GM18873 (cell line): ENCODE results near the gene SLC17A9.

Experiments
- ATAC-seq: cut with Tn5 transposase; IDR thresholded peaks from one replicate; pipeline ENCODE4 v1.9.1; 2021; ENCODE audit warnings: mild to moderate bottlenecking, moderate library complexity, moderate number of reproducible peaks; ENCODE audit not compliant: unreplicated experiment, low FRiP score

Gene SLC17A9, protein sequence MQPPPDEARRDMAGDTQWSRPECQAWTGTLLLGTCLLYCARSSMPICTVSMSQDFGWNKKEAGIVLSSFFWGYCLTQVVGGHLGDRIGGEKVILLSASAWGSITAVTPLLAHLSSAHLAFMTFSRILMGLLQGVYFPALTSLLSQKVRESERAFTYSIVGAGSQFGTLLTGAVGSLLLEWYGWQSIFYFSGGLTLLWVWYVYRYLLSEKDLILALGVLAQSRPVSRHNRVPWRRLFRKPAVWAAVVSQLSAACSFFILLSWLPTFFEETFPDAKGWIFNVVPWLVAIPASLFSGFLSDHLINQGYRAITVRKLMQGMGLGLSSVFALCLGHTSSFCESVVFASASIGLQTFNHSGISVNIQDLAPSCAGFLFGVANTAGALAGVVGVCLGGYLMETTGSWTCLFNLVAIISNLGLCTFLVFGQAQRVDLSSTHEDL

DNA sequence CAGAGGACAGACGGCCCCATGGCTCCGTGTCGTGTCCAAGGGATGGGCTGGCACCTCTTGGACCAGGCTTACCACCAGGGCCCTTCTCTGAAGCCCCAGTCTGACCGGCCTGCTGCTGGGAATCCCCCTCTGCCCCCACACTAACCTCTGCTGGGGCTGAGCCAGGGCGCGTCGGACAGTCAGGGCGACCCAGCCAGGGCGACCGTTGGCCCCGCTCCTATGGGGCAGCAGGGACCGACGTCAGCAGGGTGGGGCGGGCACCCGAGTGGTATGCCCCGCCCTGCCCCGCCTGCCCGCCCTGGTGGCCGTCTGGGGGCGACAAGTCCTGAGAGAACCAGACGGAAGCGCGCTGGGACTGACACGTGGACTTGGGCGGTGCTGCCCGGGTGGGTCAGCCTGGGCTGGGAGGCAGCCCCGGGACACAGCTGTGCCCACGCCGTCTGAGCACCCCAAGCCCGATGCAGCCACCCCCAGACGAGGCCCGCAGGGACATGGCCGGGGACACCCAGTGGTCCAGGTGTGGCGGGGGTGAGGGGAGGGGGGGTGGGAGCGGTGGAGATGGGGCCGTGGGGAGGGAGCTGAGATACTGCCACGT, at the start of gene SLC17A9:
Gene SLC17A9, plus strand, starts transcription at position 337 of the 595 bp plus-strand sequence. Its CDS starts 122 bp downstream, at position 459.
- ATAC-seq = no peak

DNA sequence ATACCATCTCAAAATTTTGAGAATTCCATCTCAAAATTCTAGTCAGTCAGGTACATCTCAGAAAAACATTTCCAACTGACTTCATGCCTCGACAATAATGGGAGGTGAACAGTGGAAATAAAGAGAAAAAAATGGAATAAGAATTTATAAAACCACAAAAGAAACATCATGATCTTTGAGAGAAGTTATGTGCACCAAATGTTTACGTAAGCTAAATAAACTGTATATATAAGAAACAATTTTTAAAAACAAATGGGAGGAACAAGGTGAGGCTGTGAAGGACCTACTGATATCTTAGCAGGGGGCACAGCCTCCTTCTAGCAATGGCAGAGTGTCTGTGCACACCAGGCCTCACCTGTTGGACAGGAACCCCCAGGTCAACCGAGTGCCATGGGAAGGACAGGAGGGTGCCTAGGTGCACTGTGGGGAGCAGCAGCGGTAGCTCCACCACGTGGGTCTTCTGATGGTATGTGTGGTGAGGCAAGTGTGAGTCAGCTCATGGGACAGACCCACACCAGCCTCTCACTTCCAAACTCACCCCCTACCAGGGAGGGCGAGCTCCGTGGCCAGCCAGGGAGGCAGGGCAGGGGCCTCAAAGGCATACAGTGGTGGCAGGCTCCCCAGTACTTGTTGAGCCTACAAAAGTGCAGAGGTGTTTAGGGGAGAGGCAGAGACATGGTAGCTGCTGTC, 49.4 kb upstream of the SLC17A9 start:
- ATAC-seq = no peak

DNA sequence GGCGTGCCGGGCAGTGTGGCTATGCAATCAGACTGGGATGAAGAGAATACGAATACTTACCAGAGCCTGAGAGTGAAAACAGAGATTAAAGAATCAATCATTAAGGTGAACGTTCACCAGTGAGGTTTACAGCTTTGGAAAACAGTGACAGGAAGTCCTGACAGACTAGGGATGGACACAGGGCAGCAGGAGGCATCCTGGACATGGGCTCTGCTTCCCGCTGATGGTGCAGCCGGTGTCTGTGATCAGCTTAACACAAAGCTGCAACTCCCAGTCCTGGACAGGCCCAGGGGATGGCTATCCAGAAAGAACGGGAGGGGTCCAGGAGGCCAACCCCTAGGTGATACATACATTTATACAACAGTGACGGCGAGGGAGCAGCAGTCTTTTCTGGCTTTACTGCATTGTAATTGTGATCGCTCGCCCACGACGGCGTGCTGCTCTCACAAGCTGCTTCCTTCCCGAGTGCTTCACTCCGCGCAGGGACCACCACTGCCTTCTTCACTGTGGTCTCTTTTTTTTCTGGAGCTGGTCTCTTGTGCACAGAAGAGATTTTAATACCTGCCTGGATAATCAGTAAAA, 46.9 kb upstream of the SLC17A9 start:
- no peak for ATAC-seq

DNA sequence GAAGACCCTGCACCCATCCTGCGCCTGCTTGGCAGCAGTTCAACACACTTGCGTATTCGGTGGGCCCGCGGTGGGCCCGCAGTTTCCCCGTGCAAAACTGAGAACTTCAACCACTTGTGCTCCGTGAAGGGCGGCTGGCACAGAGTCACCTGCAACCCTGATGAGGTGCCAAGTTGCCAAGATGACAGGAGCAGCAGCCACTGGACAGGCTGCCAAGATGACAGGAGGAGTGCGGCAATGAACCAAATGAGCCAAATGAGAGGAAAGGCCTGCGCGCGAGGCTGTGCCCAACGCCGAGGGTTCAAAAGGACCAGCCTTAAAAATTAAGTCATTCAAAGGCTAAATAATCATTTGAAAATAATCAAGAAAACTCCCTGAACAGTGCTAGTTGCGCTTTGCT, 46.3 kb upstream of the SLC17A9 start:
- ATAC-seq = no peak

DNA sequence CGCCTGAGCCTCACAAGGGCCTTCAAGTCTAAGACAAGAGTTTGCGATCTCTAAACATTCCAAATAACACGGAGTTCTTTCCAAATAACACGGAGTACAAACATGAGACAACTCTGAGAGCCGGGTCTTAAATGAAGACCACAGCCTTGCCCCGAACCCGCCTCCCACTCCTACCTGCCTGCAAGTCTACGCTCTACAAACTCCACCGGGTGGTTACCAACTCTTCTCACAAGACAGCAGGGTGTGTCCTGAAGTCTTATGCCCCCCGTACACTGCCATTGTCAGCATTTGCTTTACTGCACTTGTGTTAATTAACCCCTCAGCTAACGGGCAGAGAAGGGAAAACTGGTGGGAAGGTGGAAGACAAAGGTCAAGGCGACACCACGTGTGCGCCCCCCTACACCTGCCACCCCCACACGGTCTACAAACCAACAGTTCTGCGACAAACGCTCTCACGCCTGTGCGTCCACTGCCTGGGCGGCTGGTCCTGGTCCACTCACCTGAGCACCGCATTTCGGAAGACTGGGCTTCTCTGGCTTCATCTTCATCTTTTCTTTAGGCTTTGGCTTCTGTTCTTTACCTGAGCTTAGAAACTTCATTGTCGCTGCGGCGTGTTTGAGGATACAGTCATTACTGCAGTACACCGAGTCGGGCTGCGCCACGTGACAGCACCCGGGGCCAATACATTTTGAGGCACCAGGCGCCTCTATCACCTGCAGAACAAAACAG, 45.7 kb upstream of the SLC17A9 start:
- no peak for ATAC-seq

DNA sequence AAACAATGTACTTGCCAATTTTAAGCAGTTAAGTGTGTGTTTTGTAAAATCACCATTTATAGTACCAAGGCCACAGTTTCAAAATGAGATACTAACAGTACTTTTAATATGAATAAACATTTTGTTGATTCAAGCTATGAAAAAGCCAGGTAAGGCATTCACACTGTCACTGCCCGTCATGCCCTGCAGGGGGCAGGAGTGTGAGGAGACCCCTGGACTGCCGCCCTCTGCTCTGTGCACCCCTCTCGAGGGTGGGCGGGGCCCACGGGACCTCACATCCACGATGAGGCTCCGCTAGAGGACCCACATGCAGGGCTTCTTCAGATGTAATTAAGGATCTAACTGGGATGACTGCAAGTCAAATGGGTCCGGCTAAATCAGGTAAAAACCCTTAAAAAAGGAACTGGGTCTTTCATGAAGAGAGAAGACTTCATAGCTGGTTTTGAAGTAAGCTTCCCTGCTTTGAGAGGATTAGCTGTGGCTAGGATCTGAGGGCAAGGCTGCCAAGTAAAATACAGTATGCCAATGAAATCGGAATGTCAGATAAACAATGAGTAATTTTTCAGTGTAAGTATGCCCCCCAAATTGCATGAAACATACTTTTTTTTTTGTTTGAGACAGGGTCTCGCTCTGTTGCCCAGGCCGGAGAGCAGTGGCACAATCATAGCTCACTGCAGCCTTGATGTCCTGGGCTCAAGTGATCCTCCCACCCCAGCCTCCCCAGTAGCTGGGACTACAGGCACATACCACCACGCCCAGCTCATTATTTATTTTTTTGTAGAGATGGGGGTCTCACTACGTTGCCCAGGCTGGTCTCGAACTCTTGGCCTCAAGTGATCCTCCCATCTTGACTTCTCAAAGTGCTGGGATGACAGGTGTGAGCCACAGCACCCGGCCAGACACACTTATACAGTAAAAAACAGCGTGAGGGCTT, 44.9 kb upstream of the SLC17A9 start:
- no peak for ATAC-seq

DNA sequence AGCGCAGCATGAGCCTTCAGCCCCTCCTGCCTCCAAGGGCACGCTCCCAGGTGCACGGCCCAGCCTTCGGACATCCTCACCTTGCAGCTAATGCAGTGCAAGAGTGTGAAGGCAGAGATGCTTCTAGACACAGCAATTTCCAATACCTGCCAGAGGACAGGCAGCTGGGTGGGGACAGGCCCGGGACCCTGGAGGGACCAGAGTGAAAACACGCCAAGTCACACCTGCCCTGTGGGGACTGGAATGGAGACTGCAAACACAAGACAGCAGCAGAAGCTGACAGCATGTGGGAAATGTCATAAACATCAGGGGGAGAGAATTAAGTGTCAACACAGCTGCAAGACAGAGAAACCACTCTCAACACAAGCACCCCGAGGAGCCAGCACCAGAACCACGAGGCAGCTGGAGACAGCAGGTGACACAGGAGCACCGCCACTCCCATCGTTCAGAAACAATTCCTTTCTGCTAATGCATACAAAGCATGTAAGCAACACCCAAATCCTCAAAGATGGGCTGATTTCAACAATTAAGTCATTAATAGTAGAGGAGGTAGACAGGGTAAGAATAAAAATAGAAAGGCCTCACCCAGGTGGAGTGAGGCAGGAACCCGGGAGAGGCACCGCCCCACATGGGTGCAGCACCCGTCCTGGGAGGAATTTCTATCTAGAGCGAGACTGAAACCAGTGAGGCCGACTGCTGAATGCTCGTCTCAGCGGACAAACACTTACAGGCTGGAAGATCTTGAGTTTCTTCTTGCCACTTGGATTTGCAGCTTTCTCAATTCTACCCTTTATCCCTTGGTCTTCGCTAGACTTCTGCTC, 43.3 kb upstream of the SLC17A9 start:
- ATAC-seq = no peak

DNA sequence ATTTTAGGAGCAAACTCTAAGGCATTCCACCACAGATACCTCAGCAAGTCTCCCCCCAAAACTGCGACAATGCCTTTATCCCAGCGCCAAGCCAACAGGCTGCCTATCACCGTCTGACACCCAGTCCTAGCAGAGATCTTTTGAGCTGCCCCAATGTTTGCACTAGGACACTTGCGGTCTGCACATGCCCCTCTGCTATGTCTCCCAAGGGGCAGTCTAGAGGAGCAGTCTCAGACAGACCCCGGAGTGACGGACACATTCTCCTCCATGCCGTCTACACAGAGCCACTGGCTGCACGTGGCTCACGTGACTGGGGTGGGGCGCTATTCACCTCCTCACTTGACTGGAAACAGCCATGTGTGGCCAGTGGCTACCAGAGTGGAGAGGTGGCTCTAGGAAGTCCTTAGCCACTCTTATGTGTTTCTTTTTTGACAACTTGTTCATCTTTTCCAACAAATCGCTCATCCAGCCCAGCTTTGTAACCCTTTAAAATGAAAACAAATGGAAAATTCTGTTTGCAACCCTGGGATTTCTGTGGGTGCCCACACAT, 42.2 kb upstream of the SLC17A9 start:
- ATAC-seq = no peak

DNA sequence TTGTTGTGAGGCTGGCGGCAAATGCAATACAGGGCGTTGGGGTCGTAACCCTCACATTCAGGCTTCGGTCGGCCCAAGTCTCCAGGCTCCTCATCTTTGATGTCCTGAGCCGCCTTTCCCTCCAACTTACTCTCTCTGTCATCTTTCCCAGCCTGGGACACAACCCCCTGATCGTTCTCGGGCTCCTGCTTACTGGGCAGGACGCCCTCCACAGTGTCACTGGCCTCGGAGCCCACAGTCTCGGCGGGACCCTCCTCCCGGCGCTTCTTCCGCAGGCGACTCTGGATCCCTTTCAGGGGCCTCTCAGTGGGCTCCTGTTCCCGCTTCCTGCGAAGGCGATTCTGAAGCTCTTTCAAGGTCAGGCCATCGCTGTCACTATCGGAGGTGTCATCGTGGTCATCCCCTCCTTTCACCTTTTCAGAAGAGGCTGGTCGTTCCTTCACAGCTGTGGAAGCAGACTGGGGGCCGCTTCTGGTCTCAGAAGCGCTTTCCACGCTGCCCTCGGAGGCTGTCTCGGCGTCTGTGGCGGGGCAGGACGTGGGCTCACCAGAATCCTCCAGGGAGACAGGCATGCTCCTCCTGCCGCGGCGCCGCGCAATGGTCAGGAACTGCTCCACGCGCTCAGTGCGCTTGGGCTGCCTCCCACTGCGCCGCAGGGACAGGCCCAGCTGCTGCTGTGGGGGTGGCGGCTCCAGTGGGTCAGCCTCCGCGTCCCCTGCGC, 41.6 kb upstream of the SLC17A9 start:
- ATAC-seq = no peak

DNA sequence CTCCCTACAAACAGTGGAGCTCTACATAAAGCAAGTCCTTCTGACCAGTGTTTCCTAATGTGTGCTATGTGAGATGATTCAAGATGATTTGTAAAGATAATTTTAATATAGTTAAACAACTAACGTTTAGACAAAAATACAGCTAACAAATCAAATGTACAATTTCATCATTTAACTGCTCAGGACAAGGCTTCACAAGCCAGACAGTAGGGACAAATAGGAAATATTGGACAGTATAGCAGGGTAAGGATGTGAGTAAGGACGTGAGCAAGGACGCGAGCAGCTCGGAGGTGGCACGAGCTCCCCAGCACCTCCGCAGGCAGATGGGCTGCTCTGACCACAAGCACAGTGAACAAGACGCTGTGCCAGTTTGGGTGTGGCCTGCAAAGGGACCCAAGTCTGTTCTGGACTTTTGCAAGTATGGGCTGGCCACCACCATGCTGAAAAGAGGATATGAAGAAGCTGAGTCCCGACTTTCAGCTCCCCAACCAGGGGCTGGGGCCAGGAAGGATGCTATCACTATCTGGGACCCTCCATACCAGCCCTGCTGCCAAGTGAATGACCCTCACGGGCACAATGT, 40.7 kb upstream of the SLC17A9 start:
- ATAC-seq = no peak

DNA sequence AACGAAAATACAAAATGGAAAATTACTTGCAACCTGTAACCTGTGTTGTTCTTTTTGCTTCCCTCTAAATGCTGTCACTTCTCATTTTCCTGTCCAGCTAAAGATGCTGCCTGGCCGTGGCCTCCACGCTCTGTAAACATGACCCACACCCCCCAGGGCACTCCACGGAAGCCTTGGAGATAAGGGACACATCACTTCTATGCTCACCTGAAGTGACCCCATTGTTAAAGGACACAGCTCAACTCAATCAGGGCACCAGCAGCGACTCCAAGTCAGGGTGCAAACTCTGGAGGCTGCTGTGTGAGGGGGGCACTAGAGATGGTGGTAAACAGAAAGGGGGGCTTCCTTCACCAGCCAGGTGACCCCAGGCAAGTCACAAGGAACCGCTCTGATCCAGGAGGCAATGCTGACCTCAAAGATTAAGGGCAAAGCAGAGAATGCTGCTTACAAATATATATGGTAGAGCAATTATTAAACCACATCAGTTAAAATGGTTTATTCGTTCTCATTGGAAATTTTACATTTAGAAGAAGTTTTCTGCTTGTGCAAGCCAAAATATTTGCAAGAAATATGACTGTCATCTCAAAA, 39.4 kb upstream of the SLC17A9 start:
- no peak for ATAC-seq

DNA sequence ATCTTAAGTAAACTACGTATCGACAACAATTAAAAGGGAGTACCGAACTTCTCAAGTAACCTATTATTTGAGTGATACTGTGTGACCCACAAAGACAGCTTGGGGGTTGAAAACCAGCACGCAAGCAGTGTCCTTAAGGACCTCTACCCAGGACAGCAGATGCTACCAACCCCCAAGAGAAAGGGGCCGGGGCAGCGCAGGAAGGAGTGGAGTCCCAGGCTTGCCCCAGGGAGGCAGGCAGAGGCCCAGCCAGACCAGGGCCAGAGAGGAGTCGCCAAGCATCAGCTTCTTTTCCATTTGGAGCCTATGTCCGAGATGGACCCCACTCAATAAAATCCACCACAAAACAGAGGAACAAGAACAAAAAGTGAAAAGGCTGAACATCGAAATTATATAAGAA, 38.1 kb upstream of the SLC17A9 start:
- no peak for ATAC-seq

DNA sequence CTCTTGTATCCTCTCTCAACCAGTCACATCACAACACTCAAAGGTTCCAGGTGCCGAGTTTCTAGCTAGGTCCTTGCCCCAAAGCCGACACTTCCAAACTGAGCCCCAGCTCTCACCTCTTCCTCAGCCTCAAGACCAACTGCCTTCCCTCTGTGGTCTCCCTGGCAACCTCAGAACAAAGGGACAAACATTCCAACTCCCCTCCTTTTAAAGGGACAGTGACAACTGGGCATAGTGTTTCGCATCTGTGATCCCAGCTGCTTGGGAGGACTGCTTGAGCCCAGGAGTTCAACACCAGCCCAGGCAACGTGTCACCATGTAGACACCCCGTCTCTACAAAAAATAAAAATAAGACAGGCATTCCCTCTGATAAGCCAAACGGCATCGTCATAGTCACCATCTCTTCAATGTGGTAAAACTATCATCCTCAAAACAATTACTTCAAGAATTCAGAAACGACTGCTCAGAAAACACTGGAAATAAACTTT, 37.5 kb upstream of the SLC17A9 start:
- no peak for ATAC-seq

DNA sequence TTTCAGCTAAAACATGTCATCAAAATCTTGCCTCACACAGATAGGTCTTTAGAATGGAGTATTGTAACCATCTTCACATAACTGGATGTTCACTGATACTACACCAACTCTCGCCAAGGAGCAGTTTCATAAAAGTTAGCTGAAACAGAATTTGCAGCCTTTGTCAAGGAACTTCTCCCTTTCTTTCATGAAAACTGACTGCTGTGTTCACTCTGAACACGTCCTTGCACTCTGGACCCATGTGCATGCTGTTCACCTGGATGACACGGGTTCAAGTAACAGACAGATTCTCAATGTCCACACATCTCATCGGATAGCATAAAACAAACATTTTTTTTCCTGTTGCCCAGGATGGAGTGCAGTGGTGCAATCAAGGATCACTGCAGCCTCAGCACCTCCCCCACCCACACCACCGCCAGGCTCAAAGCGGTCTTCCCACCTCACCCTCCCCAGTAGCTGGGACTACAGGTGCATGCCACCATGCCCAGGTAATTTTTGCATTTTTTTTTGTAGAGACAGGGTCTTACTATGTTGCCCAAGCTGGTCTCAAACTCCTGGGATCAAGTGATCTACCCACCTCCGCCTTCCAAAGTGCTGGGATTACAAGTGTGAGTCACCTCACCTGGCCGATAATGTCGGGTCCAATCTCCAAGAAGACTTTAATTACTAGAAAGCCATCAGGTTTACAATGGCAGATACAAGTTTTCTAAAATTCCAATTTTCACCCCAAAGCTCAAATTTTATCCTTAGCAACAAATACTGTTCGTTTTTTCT, 35.6 kb upstream of the SLC17A9 start:
- no peak for ATAC-seq

DNA sequence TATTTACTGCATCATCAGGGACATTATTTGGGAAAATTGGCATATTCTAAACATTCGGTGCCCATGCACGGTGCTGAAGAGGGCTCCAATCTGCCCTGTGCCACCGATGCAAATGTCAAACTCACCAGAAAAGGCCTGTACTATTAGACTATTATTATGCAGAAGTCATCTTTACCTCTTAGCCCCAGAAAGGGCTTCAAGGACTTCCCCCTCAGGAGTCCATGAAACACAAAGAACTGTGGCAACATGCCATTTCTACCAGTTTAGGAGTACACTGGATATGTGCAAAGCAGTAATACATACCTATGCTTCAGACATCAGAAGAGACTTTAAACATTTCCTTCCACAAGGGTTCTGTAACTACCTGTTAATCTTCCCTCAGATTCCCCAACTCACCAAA, 34.8 kb upstream of the SLC17A9 start:
- ATAC-seq = no peak

DNA sequence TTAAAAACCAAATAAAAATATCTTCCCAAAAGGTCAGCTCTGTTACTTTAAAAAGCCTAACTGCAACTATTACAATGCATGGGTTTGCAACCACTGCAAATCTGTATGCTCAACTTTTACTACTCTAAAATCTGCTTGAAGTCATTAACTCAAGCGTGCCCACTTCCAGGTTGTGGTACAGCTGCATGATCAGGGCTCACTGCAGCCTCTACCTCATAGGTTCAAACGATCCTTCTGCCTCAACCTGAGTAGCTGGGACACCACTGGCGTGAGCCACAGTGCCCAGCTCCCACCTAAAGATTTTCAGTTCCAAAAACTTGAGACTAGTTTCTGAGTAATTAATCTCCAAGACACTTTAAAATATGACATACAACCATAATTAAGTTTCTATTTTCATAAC, 34.4 kb upstream of the SLC17A9 start:
- no peak for ATAC-seq
